HCT116 (cell line): Measurements from ENCODE around the gene UXT. TPM values are rescaled to one million over a fixed set of nuclear protein-coding genes. Genes with fewer than 3 reads are reported as not detected.

Experiments used
- ATAC-seq: fragments of 200-7000 bp; cut with Tn5 transposase; 2 replicates; pipeline ENCODE4 v1.9.1; 2020; ENCODE audit warnings: mild to moderate bottlenecking, moderate library complexity
- BruUV-seq: library from RNA; stranded (reverse); fragments of 400-500 nt; replicated peaks from 2 replicates; lab custom pipeline; 2021; lab: Mats Ljungman, UMichigan
- CTCF ChIA-PET: fragments of 300-600 bp; sonication (Branson Sonifier 250); formaldehyde crosslinking; loops from one replicate; lab custom pipeline; 2021; ENCODE audit warnings: antibody characterized with exemption; lab: Charles Lee
- POLR2A ChIA-PET: fragments of 300-600, 350-600 bp; sonication (Branson Sonifier 250); formaldehyde crosslinking; loops from one replicate; lab custom pipeline; 2021; ENCODE audit warnings: antibody characterized with exemption; lab: Charles Lee
- RAD21 ChIA-PET, 2 experiments: fragments of 300-600 bp; sonication (Branson Sonifier 250); formaldehyde crosslinking; loops; one replicate each; lab custom pipeline; 2023; ENCODE audit warnings: low total read pairs in 2 of 2; ENCODE audit not compliant: uncharacterized antibody in 2 of 2, unreplicated experiment in 2 of 2, low non-redundant PET in 1 of 2; lab: Charles Lee
- DNase-seq: peaks from one replicate; pipeline ENCODE4 v3.0.0-alpha.2; 2010; ENCODE audit warnings: low read depth, low spot score
- H2AFZ ChIP-seq: fragments of 200-600 bp; shearing (Covaris generic), sonication (generic); 2 replicates; pipeline ENCODE4 v1.6.1; 2017; ENCODE audit warnings: low read depth, mixed run types, mixed read lengths, antibody characterized with exemption, low read length; ENCODE audit not compliant: poor library complexity, severe bottlenecking
- H3K27ac ChIP-seq: 2 replicates; pipeline ENCODE4 v1.5.1; 2012; ENCODE audit warnings: low read depth, low read length
- H3K27me3 ChIP-seq: fragments of 200-600 bp; sonication (generic); 2 replicates; pipeline ENCODE4 v1.6.1; 2016; ENCODE audit warnings: mixed run types, low read length, mixed read lengths; ENCODE audit not compliant: insufficient read depth
- H3K36me3 ChIP-seq, 2 experiments: fragments of 200-500 bp in 1 of 2; fragments of 200-600 bp in 1 of 2; sonication (Bioruptor generic) in 1 of 2; sonication (generic) in 1 of 2; 2 replicates each; pipeline versions ENCODE4 v1.5.1 to v1.6.1; 2014 to 2016; ENCODE audit warnings: low read length in 2 of 2, inconsistent platforms in 1 of 2, mixed read lengths in 1 of 2, mixed run types in 1 of 2; ENCODE audit not compliant: insufficient read depth in 2 of 2, control insufficient read depth in 1 of 2
- H3K4me1 ChIP-seq, 2 experiments: fragments of 200-600 bp in 1 of 2; sonication (generic) in 1 of 2; 2 replicates each; pipeline versions ENCODE4 v1.5.1 to v1.6.1; 2012 to 2017; ENCODE audit warnings: low read length in 2 of 2, inconsistent platforms in 1 of 2, mild to moderate bottlenecking in 1 of 2, mixed read lengths in 1 of 2, mixed run types in 1 of 2, moderate library complexity in 1 of 2; ENCODE audit not compliant: insufficient read depth in 2 of 2, control insufficient read depth in 1 of 2
- H3K4me2 ChIP-seq: fragments of 200-600 bp; sonication (generic); 2 replicates; pipeline ENCODE4 v1.6.1; 2017; ENCODE audit warnings: mixed run types, low read length, mixed read lengths
- H3K4me3 ChIP-seq, 2 experiments: fragments of 200-600 bp in 1 of 2; sonication (generic) in 1 of 2; replicated peaks in 1 of 2; 2 replicates each; pipeline ENCODE4 v1.5.1; 2011 to 2016; ENCODE audit warnings: low read length in 2 of 2, control low read depth in 1 of 2, low read depth in 1 of 2, mild to moderate bottlenecking in 1 of 2, mixed read lengths in 1 of 2, mixed run types in 1 of 2
- H3K79me2 ChIP-seq: fragments of 200-600 bp; sonication (generic); 2 replicates; pipeline ENCODE4 v1.6.1; 2017; ENCODE audit warnings: mild to moderate bottlenecking, mixed run types, low read length, moderate library complexity, mixed read lengths; ENCODE audit not compliant: insufficient read depth
- H3K9ac ChIP-seq: fragments of 200-600 bp; sonication (generic); 2 replicates; pipeline ENCODE4 v1.6.1; 2016; ENCODE audit warnings: low read length, mixed read lengths
- H3K9me2 ChIP-seq: fragments of 200-600 bp; sonication (generic), shearing (Covaris generic); 2 replicates; pipeline ENCODE4 v1.6.1; 2017; ENCODE audit warnings: mixed run types, mild to moderate bottlenecking, moderate library complexity; ENCODE audit not compliant: insufficient read depth
- H3K9me3 ChIP-seq, 2 experiments: fragments of 200-500 bp in 1 of 2; fragments of 200-600 bp in 1 of 2; sonication (Bioruptor generic) in 1 of 2; sonication (generic) in 1 of 2; 2 replicates each; pipeline ENCODE4 v1.6.1; 2014 to 2017; ENCODE audit warnings: low read length in 2 of 2, mixed read lengths in 2 of 2, inconsistent platforms in 1 of 2, low read depth in 1 of 2, mild to moderate bottlenecking in 1 of 2, mixed run types in 1 of 2, moderate library complexity in 1 of 2; ENCODE audit not compliant: control insufficient read depth in 1 of 2, insufficient read depth in 1 of 2
- H4K20me1 ChIP-seq: fragments of 200-600 bp; sonication (generic), shearing (Covaris generic); 2 replicates; pipeline ENCODE4 v1.6.1; 2017; ENCODE audit warnings: mixed run types, mild to moderate bottlenecking, moderate library complexity; ENCODE audit not compliant: insufficient read depth
- EGR1 ChIP-seq: IDR thresholded peaks from 2 replicates; pipeline ENCODE4 v1.6.1; 2012; ENCODE audit warnings: low read depth
- JUND ChIP-seq: IDR thresholded peaks from 2 replicates; pipeline ENCODE4 v1.6.1; 2012
- intact Hi-C: fragments of 100-400 bp; cut with micrococcal nuclease; formaldehyde crosslinking; loops from 2 replicates; pipeline ENCODE4 v1.10.0; 2022
- total RNA-seq: library from RNA; stranded (reverse); gene quantifications from one replicate; pipeline ENCODE4 v1.2.1, GENCODE V29; 2021; ENCODE audit not compliant: unreplicated experiment
- TF ChIP-seq, protein P1 (sequence below): IDR thresholded peaks from 2 replicates; pipeline ENCODE4 v1.6.1; 2011; ENCODE audit warnings: mild to moderate bottlenecking, low read length, moderate library complexity; ENCODE audit not compliant: insufficient replicate concordance; ENCODE audit errors: extremely low read depth
- TF ChIP-seq, protein P2 (sequence below), 3 experiments: fragments of 200-600 bp in 1 of 3; sonication (generic) in 1 of 3; IDR thresholded peaks in 2 of 3; conservative IDR thresholded peaks in 1 of 3; 2 replicates each; pipeline ENCODE4 v1.5.1; 2012 to 2017; ENCODE audit warnings: low read depth in 2 of 3, low read length in 2 of 3, antibody characterized with exemption in 1 of 3, borderline replicate concordance in 1 of 3, control low read depth in 1 of 3, mild to moderate bottlenecking in 1 of 3, mixed read lengths in 1 of 3, mixed run types in 1 of 3, moderate library complexity in 1 of 3; ENCODE audit not compliant: insufficient read depth in 1 of 3

The UXT gene
- total RNA-seq, 1 experiment from 2014 or later = 106 TPM

DNA sequence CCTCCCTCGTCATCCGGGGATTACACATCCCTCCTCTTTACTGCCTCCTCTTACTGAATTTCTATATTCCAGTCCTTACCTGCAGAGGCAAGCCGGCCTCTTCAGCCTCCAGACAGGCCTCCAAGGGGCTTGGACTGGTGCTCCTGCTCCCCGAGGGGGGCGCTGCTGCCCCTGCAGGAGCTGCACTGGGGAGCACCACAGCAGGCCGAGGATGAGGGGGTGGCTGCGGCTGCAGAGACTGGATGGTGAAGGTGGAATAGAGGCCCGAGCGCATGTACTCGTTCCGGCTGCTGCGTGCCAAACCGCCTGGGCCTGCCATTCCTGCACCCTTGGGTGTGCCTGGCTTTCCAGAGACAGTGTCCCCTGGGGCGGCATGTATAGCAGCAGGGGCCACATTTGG, 20.2 kb downstream of the UXT start:
- Histone ChIP-seq H3K27me3 (no peaks in the 10 kb centered on the region), H3K9me3 (no peaks in the 10 kb centered on the region), H3K79me2 (peaks cover 7% of the 10 kb centered on the region), H2AFZ (no peak overlapping the region)
- intact Hi-C loops = no loop called here
- ATAC-seq = no peak
- RAD21 ChIA-PET = no interaction called here
- TF ChIP-seq, protein P1, sequence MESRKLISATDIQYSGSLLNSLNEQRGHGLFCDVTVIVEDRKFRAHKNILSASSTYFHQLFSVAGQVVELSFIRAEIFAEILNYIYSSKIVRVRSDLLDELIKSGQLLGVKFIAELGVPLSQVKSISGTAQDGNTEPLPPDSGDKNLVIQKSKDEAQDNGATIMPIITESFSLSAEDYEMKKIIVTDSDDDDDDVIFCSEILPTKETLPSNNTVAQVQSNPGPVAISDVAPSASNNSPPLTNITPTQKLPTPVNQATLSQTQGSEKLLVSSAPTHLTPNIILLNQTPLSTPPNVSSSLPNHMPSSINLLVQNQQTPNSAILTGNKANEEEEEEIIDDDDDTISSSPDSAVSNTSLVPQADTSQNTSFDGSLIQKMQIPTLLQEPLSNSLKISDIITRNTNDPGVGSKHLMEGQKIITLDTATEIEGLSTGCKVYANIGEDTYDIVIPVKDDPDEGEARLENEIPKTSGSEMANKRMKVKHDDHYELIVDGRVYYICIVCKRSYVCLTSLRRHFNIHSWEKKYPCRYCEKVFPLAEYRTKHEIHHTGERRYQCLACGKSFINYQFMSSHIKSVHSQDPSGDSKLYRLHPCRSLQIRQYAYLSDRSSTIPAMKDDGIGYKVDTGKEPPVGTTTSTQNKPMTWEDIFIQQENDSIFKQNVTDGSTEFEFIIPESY = no peak
- no peak for TF ChIP-seq EGR1
- TF ChIP-seq JUND = no peak
- TF ChIP-seq, protein P2, sequence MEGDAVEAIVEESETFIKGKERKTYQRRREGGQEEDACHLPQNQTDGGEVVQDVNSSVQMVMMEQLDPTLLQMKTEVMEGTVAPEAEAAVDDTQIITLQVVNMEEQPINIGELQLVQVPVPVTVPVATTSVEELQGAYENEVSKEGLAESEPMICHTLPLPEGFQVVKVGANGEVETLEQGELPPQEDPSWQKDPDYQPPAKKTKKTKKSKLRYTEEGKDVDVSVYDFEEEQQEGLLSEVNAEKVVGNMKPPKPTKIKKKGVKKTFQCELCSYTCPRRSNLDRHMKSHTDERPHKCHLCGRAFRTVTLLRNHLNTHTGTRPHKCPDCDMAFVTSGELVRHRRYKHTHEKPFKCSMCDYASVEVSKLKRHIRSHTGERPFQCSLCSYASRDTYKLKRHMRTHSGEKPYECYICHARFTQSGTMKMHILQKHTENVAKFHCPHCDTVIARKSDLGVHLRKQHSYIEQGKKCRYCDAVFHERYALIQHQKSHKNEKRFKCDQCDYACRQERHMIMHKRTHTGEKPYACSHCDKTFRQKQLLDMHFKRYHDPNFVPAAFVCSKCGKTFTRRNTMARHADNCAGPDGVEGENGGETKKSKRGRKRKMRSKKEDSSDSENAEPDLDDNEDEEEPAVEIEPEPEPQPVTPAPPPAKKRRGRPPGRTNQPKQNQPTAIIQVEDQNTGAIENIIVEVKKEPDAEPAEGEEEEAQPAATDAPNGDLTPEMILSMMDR (IDR thresholded peaks at IDR 0.05 in 2 of 3, conservative IDR thresholded peaks at IDR 0.05 in 1 of 3; ENCODE audit: borderline replicate concordance in 1 of 3, insufficient read depth in 1 of 3, low read depth in 2 of 3, low read length in 2 of 3) = no peak
- TF ChIP-seq, all 23 proteins: peak for 0
- peaks cover 4 to 10% of the 10 kb centered on the region in 2 experiments; a peak in 3 of 4 replicates for H3K36me3 ChIP-seq
- ChIA-PET POLR2A (no interaction called here), CTCF (no interaction called here)
- no peaks in the 10 kb centered on the region for H3K4me1 ChIP-seq
- H3K27ac ChIP-seq = no peak overlapping the region
- BruUV-seq = no TSS peak
- no peaks in the 10 kb centered on the region for H4K20me1 ChIP-seq
- no peak overlapping the region for H3K4me3 ChIP-seq
- DNase-seq = no peak
- no peaks in the 10 kb centered on the region for H3K9me2 ChIP-seq
- H3K9ac ChIP-seq = no peak overlapping the region
- H3K4me2 ChIP-seq = no peak overlapping the region
